Mesodermal cell (in vitro differentiated cells): ENCODE results near the gene TIAM2.
"Not testable (repeated sequence)": the region's sequence is repeated elsewhere in the genome, so short reads cannot be mapped to it uniquely, and the experiment has no call there.

Experiments used
- H3K27ac ChIP-seq: 2 replicates; pipeline ENCODE4 v1.7.0; 2013; ENCODE audit warnings: mild to moderate bottlenecking, low read depth, low read length, moderate library complexity; ENCODE audit not compliant: severe bottlenecking
- H3K36me3 ChIP-seq: 2 replicates; pipeline ENCODE4 v1.7.1; 2013; ENCODE audit warnings: mild to moderate bottlenecking, low read length, moderate library complexity; ENCODE audit not compliant: control insufficient read depth, insufficient read depth
- H3K4me1 ChIP-seq: one replicate; pipeline ENCODE4 v1.7.1; 2013; ENCODE audit warnings: mild to moderate bottlenecking, low read length; ENCODE audit not compliant: insufficient read depth, control insufficient read depth, poor library complexity, severe bottlenecking
- H3K4me3 ChIP-seq: 2 replicates; pipeline ENCODE4 v1.7.0; 2013; ENCODE audit warnings: low read length, control low read depth, mild to moderate bottlenecking; ENCODE audit not compliant: insufficient read depth, poor library complexity, severe bottlenecking; ENCODE audit errors: extremely low read depth
- H3K9me3 ChIP-seq: 2 replicates; pipeline ENCODE4 v1.7.1; 2013; ENCODE audit warnings: mild to moderate bottlenecking, low read length, moderate library complexity; ENCODE audit not compliant: control insufficient read depth
- WGBS, 2 experiments: methylation state at CpG; one replicate each; pipeline ENCODE4 v1.1.5; 2013; ENCODE audit warnings: missing lambda C conversion rate in 2 of 2; ENCODE audit not compliant: insufficient coverage in 2 of 2; 5-methylcytosine and 5-hydroxymethylcytosine counted together

The TIAM2 gene

GRCh38 chr6:154966065-154966770 is 28.9 kb upstream of the TIAM2 start:
- H3K27ac ChIP-seq, H3K9me3 ChIP-seq, H3K36me3 ChIP-seq, H3K4me1 ChIP-seq, H3K4me3 ChIP-seq: not testable (repeated sequence)
- WGBS, 2 experiments, result 93% methylated on average over 15 to 19 of the region's 51 CpGs

- H3K27ac ChIP-seq, result no peak overlapping the region
- WGBS, 2 experiments, result 40 to 62% methylated on average over 3 of the region's 5 CpGs
- H3K36me3 ChIP-seq, result no peaks in the 10 kb centered on the region
- no peaks in the 10 kb centered on the region for H3K4me1 ChIP-seq
- no peaks in the 10 kb centered on the region for H3K9me3 ChIP-seq
- H3K4me3 ChIP-seq, result no peak overlapping the region
These were observed 25.3 kb upstream of the TIAM2 start for GRCh38 chr6:154969796-154970195.

DNA sequence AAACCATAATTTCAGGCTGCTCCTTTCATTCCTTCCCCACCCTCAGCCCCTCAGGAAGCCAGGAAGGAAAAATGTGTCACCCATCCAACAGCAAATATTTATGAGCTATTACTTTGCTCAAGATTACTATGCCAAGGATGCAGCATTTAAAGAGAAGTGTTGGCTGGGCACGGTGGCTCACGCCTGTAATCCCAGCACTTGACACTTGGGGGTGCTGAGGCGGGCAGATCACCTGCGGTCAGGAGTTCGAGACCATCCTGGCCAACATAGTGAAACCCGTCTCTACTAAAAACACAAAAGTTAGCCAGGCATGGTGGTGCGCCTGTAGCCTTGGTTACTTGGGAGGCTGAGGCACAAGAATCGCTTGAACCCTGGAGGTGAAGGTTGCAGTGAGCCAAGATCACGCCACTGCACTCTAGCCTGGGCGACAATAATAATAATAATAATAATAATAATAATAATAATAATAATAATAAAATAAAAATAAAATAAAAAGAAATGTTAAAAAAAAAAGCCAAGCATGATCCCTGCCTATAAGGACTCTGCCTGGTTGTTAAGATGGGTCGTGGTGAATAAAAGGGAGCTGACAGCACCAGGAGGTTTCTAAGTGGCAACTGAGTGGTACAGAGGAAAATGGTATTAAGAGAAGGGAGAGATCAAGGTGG is 20.5 kb upstream of the TIAM2 start:
- H3K9me3 ChIP-seq, result no peaks in the 10 kb centered on the region
- no peak overlapping the region for H3K4me3 ChIP-seq
- H3K36me3 ChIP-seq, result no peaks in the 10 kb centered on the region
- no peak overlapping the region for H3K27ac ChIP-seq
- H3K4me1 ChIP-seq, result no peaks in the 10 kb centered on the region
- WGBS, 2 experiments, result 72 to 80% methylated on average over 7 to 8 of the region's 11 CpGs

DNA sequence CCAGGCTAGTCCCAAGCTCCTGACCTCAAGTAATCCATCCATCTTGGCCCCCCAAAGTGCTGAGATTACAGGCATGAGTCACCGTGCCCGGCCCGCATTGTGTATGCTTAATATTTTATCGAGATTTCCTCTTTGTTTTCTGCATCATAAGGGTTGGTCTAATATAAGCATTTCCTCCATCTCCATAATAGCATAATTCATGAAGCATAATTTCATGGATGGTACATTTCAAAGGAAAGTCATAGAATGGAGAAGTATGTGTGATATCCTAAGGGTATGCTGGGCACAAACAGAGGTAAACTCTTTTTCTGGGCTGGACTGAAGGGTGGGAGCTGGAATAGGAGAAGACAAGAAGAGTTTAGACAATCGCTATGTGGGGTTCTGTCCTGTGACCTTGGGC is 17.5 kb upstream of the TIAM2 start:
- no peaks in the 10 kb centered on the region for H3K4me1 ChIP-seq
- H3K27ac ChIP-seq, result no peak overlapping the region
- H3K9me3 ChIP-seq, result no peaks in the 10 kb centered on the region
- H3K4me3 ChIP-seq, result no peak overlapping the region
- no peaks in the 10 kb centered on the region for H3K36me3 ChIP-seq
- WGBS, 2 experiments, result 100% methylated on average over 1 to 2 of the region's 5 CpGs

DNA sequence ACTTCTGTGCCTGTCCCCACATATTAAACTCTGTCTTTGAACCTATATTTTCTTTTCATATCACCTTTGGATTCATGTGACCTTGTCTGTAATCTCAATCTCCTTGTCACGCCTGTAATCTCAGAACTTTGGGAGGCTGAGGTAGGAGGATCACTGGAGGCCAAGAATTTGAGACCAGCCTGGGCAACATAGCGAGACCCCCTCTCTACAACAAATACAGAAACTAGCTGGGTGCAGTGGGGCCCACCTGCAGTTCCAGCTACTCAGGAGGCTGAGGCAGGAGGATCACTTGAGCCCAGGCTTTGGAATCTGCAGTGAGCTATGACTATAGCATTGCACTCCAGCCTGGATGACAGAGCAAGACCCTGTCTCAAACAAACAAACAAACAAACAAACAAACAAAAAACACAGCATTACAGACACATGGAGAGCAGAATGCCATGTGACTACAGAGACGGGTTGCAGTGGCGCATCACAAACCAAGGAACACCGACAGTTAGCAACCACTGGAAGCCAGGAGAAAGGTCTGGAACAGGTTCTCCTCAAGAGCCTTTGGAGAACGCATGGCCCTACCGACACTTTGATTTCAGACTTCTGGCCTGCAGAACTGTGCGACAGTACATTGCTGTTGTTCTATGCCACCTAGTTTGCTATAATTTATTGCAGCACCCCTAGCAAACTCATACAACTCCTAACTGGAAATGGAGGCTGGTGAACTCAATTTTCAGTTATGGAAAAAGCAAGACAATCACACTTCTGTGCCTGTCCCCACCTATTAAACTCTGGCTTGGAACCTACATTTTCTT is 14.6 kb upstream of the TIAM2 start:
- 92 to 99% methylated on average over 6 to 7 of the region's 8 CpGs for WGBS, 2 experiments
- H3K27ac ChIP-seq, result no peak overlapping the region
- H3K4me1 ChIP-seq, result no peaks in the 10 kb centered on the region
- no peaks in the 10 kb centered on the region for H3K9me3 ChIP-seq
- no peak overlapping the region for H3K4me3 ChIP-seq
- H3K36me3 ChIP-seq, result no peaks in the 10 kb centered on the region

DNA sequence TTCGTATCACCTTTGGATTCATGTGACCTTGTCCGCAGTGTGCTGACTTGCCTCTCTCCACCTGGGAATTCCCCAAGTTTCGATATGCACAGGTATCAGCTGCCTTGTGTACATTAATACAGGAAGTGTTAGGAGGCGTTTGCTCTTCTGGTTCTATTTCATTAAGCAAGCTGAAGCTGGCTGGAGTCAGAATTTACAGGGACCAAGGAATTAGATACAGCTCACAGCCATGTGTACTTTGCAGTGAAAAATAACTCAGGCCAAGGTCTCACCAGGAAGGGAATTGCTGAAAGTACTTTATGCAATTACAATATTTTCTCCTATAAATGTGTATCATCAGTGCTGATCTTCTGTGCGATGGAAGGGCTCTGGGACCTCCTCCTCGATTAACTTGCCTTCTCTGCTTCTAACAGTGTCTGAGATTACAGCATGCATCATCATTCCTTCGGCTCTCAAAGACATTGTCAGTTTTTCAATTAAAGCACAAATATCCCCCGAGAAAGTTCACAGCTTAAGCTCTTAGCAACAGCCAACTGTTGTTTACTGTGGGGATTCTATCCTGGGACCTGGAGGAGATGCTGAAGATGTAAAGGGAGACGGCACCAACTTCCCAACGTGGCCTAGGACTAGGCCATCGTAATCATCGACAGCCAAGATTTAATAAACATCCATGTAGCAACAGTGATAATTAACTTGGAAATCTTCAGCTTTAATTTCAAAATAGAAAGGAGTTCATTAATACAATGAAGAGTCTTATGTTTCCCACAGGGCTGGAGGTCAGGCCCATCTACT is 13.8 kb upstream of the TIAM2 start:
- Histone ChIP-seq H3K9me3 (no peaks in the 10 kb centered on the region), H3K27ac (no peak overlapping the region), H3K4me1 (no peaks in the 10 kb centered on the region), H3K36me3 (no peaks in the 10 kb centered on the region), H3K4me3 (no peak overlapping the region)
- WGBS, 2 experiments, result 84 to 93% methylated on average over 7 to 8 of the region's 12 CpGs

DNA sequence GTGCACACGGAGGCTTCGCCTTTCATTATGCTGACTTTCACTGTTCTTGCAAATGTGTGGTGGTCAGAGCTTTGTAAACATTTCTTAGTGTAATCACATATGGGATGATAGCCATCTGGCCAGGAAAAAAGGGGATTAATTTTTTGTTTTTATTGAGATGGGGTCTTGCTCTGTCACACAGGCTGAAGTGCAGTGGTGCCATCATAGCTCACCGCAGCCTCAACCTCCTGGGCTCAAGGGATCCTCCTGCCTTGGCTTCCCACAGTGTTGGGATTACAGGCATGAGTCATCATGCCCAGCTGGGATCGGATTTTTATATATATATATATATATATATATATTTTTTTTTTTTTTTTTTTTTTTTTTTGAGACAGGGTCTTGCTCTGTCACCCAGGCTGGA is 11.0 kb upstream of the TIAM2 start:
- Histone ChIP-seq H3K9me3 (no peaks in the 10 kb centered on the region), H3K36me3 (no peaks in the 10 kb centered on the region), H3K4me1 (no peaks in the 10 kb centered on the region), H3K4me3 (no peak overlapping the region), H3K27ac (no peak overlapping the region)
- WGBS, 2 experiments, result 95 to 96% methylated on average over 3 of the region's 4 CpGs

GRCh38 chr6:154986787-154987235 is 8.3 kb upstream of the TIAM2 start:
- H3K9me3 ChIP-seq, result no peaks in the 10 kb centered on the region
- H3K36me3 ChIP-seq, result no peaks in the 10 kb centered on the region
- H3K4me1 ChIP-seq, result no peaks in the 10 kb centered on the region
- H3K4me3 ChIP-seq, result no peak overlapping the region
- no peak overlapping the region for H3K27ac ChIP-seq
- 100% methylated on average over 1 to 3 of the region's 4 CpGs for WGBS, 2 experiments

DNA sequence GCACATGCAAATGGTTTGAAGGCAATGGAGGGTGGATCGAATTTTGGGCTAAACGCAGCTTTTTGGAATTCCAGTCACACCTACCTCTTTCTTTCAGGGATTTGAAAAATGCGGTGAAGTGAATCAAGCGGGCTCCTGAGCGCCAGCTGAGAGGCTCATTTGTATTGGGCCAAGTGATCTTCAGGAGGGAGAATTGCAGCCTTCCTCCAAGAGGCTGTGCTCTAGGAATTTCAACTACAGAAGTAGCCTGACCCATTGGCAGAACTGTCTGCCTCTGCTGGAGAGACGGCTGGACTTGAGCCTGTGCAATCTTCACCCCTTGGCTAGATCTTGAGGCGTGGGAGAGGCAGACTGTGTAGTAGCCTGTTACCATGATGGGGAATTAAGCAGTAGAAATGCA is 5.7 kb upstream of the TIAM2 start:
- Histone ChIP-seq H3K9me3 (no peaks in the 10 kb centered on the region), H3K4me3 (no peak overlapping the region), H3K27ac (no peak overlapping the region), H3K4me1 (no peaks in the 10 kb centered on the region), H3K36me3 (no peaks in the 10 kb centered on the region)
- WGBS, 2 experiments, result 83 to 91% methylated on average over 2 to 3 of the region's 7 CpGs

- no peaks in the 10 kb centered on the region for H3K36me3 ChIP-seq
- WGBS, 2 experiments, result 81 to 92% methylated on average over 4 of the region's 4 CpGs
- no peak overlapping the region for H3K27ac ChIP-seq
- H3K4me3 ChIP-seq, result no peak overlapping the region
- H3K4me1 ChIP-seq, result no peaks in the 10 kb centered on the region
- H3K9me3 ChIP-seq, result no peaks in the 10 kb centered on the region
These were observed 3.9 kb upstream of the TIAM2 start for GRCh38 chr6:154991207-154991606.
